Brain microvascular endothelial cell (primary cell): ENCODE results near the gene CLCN1.
A peak's percentile ranks its signal among the peaks of the same experiment; 100 is the strongest.
"Not testable (repeated sequence)": the region's sequence is repeated elsewhere in the genome, so short reads cannot be mapped to it uniquely, and the experiment has no call there.

Source experiments
- DNase-seq: peaks from one replicate; pipeline ENCODE4 v3.0.0-alpha.2; 2020
- H3K27ac ChIP-seq: fragments of 250-450 bp; sonication (Bioruptor Pico); 2 replicates; pipeline ENCODE4 v1.5.1; 2020; ENCODE audit warnings: mild to moderate bottlenecking, moderate library complexity
- H3K27me3 ChIP-seq: fragments of 250-450 bp; sonication (Bioruptor Pico); replicated peaks from 2 replicates; pipeline ENCODE4 v1.5.1; 2020; ENCODE audit warnings: mild to moderate bottlenecking
- H3K36me3 ChIP-seq: fragments of 250-450 bp; sonication (Bioruptor Pico); replicated peaks from 2 replicates; pipeline ENCODE4 v1.5.1; 2020; ENCODE audit warnings: mild to moderate bottlenecking
- H3K4me3 ChIP-seq: 2 replicates; pipeline ENCODE4 v1.5.1; 2011; ENCODE audit warnings: low read depth, mild to moderate bottlenecking, control low read depth, low read length, moderate library complexity
- in situ Hi-C: cut with HindIII; loops from 2 replicates; pipeline ENCODE4 v1.10.0; 2017; ENCODE audit warnings: low sequenced_read_pairs, low pct_ligation_motif_present
- TF ChIP-seq, protein P1 (sequence below): IDR thresholded peaks from 2 replicates; pipeline ENCODE4 v1.5.1; 2011; ENCODE audit warnings: low read depth, mild to moderate bottlenecking, moderate library complexity, low read length, control low read depth, inconsistent platforms; ENCODE audit errors: missing control alignments

The CLCN1 gene

DNA sequence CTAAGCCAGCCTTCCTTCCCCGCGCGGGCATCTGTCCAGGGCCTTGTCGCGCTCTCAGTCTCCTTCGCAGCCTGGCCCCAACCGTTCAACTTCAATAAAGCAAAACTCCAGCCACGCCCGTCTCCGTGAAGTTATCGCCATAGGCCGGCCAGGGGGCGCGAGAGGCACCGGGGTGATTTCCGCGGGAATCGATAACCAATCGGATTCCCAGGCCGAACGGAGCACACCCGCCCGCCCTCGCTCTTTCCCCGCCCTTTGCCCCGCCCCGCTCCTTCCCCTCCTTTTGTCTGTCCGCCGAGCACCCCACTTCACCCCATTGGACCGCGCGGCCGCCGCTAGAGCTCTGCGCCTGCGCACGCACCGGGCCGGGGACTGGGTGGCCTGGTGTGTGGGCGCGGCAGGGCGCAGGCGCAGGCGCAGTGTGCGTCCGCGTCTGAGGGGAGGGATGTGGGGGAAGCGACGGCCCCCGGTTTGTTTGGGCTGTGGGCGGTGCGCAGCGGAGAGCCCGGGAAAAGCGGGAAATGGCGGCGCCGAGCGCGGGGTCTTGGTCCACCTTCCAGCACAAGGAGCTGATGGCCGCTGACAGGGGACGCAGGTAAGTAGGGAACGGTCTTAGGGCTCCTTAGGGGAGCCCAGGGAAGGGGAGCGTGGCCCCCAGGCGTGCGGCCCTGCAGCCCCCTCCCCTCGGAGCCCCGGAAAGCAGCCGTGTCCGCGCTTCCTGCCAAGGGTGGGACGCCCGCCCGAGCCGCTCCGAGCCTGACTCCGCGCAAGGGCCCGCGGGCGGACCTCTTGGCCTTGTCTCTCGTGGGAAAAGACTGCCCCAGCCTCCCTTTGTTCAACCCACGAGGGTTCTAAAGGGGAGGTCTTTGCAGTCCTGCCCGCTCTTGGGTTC is 27.7 kb upstream of the CLCN1 start, which contains the start of gene CASP2:
TSS of gene CASP2 (plus strand) at position 417 of the 892 bp plus-strand sequence. CDS start at position 522, 105 bp downstream.
- Histone ChIP-seq H3K27ac (peak within 1 kb of the TSS; percentile 93), H3K4me3 (peak within 1 kb of the TSS; percentile 87), H3K36me3 (peaks cover 7% of the 10 kb centered on the region), H3K27me3 (no peaks in the 10 kb centered on the region)
- TF ChIP-seq, protein P1, sequence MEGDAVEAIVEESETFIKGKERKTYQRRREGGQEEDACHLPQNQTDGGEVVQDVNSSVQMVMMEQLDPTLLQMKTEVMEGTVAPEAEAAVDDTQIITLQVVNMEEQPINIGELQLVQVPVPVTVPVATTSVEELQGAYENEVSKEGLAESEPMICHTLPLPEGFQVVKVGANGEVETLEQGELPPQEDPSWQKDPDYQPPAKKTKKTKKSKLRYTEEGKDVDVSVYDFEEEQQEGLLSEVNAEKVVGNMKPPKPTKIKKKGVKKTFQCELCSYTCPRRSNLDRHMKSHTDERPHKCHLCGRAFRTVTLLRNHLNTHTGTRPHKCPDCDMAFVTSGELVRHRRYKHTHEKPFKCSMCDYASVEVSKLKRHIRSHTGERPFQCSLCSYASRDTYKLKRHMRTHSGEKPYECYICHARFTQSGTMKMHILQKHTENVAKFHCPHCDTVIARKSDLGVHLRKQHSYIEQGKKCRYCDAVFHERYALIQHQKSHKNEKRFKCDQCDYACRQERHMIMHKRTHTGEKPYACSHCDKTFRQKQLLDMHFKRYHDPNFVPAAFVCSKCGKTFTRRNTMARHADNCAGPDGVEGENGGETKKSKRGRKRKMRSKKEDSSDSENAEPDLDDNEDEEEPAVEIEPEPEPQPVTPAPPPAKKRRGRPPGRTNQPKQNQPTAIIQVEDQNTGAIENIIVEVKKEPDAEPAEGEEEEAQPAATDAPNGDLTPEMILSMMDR: peak; percentile 49
- in situ Hi-C loops: no loop called here
- DNase-seq: peak; percentile 94

DNA sequence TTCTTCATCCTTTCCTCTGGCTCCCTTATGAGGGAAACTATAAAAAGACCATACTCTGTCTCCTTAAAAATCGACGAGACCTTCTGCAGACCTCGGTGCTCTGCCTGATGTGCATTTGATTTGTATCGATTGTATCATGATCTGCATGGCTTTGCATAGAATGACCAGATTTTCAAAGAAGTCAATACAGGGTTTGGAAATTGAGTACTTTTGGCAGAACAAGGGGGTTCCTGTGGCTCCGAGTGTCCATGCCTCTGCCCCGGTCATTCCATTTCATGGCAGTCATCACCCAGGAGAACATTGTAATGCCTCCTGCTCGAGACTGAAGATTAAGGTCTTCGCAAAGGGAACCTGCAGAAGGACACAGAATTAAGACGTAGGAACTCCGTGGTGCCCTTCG is 27.1 kb upstream of the CLCN1 start:
- in situ Hi-C loops: no loop called here
- TF ChIP-seq, protein P1: no peak
- H3K27ac ChIP-seq: peak overlapping the region; percentile 93
- H3K27me3 ChIP-seq: no peaks in the 10 kb centered on the region
- H3K4me3 ChIP-seq: peak overlapping the region; percentile 87
- peak; percentile 11 for DNase-seq
- peaks cover 14% of the 10 kb centered on the region for H3K36me3 ChIP-seq

DNA sequence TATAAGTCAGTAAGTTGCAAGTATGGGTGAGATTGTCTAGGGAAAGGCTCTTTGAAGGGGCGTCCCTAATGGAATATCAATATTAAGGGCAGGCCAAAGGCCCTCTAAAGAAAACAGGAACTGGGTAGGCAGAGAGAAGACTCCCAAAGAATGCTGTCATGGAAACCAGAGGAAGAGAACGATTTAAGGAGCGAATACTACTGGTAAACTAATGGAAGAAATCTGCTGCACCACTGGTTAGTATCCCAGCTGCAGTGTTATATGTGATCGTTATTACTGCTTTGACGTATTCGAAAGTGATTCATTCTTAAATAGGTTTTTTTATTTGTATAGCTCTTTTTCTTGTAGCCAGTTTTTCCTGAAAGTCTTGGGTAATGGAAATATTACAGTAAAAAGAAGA is 26.5 kb upstream of the CLCN1 start:
- TF ChIP-seq, protein P1: no peak
- Histone ChIP-seq H3K27me3 (no peaks in the 10 kb centered on the region), H3K4me3 (peak overlapping the region; percentile 87), H3K27ac (peak overlapping the region; percentile 93), H3K36me3 (peaks cover 20% of the 10 kb centered on the region)
- in situ Hi-C loops: no loop called here
- DNase-seq: no peak

DNA sequence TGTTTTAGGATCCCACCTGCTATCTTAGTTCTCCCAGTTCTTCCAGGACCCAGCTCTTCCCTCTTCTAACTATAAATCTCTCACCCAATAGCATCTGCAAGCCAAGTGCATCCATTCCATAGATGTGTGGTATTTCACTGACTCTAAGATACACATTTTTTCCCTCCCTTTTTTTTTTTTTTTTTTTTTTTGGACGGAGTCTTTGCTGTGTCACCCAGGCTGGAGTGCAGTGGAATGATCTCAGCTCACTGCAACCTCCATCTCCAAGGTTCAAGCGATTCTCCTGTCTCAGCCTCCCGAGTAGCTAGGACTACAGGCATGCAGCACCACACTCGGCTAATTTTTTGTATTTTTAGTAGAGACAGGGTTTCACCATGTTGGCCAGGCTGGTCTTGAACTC is 26.0 kb upstream of the CLCN1 start:
- Histone ChIP-seq H3K4me3 (peak overlapping the region; percentile 87), H3K36me3 (peaks cover 24% of the 10 kb centered on the region), H3K27ac (peak overlapping the region; percentile 93)
- H3K27me3 ChIP-seq, DNase-seq, in situ Hi-C loops: not testable (repeated sequence)

DNA sequence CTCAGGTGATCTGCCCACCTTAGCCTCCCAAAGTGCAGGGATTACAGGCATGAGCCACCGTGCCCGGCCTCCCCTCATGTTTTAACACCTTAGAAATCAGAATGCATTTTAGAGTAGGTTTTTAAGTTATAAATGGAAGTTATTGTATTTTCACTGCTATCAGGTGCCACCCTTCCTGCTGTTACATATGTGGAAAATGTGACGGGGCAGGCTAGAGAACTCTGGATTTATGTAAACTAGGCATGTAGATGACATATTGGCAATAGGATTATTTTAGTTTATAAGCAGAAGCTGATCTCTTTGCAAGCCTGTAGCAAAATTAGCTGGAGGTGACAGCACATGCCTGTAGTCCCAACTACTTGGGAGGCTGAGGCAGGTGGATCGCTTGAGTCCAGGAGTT is 25.6 kb upstream of the CLCN1 start:
- Histone ChIP-seq H3K27ac (no peak overlapping the region), H3K4me3 (no peak overlapping the region), H3K27me3 (no peaks in the 10 kb centered on the region), H3K36me3 (peaks cover 28% of the 10 kb centered on the region)
- TF ChIP-seq, protein P1: no peak
- in situ Hi-C loops: no loop called here
- DNase-seq: no peak

DNA sequence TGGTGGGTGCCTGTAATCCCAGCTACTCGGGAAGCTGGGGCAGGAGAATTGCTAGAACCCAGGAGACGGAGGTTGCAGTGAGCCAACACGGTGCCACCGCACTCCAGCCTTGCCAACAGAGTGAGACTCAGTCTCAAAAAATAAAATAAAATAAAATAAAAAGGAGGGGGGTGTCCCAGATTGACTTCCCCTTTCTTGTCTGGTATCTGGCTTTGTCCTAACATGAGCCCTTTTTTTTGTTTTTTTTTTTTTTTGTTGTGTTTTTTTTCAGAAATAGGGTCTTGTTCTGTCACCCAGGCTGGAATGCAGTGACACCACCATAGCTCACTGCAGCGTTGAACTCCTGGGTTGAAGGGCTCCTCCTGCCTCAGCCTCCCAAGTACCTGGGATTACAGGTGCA is 23.0 kb upstream of the CLCN1 start:
- Histone ChIP-seq H3K4me3 (no peak overlapping the region), H3K27ac (no peak overlapping the region), H3K36me3 (peaks cover 30% of the 10 kb centered on the region), H3K27me3 (no peaks in the 10 kb centered on the region)
- DNase-seq: no peak
- TF ChIP-seq, protein P1: no peak
- in situ Hi-C loops: no loop called here
